Measurements from ENCODE around the gene PPIA. TPM values are rescaled to one million over a fixed set of nuclear protein-coding genes. Genes with fewer than 3 reads are reported as not detected.
A peak's percentile ranks its signal among the peaks of the same experiment; 100 is the strongest.
"Not testable (repeated sequence)": the region's sequence is repeated elsewhere in the genome, so short reads cannot be mapped to it uniquely, and the experiment has no call there.

The PPIA gene
- total RNA-seq, 4 donors from 2014 or later, result 631 to 1,290 (median 820) TPM

DNA sequence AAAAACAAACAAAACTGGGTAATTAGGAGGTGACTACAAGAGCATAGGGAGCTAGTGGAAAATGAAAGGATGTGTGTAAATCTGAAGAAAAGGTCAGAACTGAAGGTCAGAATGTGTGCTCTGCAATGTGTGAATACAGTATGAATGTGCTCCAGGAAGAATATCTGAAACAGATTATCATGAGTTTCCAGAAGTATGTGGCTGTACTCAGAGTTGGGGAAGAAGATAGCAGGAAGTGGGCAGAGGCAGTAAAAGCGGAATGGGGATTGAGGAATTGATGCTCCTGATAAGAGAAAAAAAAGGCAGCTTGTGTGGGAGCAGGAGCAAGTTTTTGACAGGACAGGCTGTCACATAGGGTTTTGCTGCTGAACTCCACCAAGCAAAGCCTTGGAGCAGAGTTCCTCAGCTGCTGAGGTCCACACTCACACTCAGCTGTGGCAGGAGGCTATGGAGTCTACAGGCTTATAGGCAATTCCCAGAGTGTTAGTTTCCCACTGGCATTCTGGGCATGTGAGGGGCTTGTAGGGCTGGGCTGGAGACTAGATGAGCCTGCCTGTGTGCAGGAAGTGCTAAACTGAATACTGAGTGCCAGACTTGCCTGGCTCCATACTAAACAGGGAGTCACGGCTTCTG, 28.5 kb downstream of the PPIA start:
- no peaks in the 10 kb centered on the region for H3K9me3 ChIP-seq
- peaks cover 0 to 19% (median 1%) of the 10 kb centered on the region in 4 donors for H3K36me3 ChIP-seq
- no peak overlapping the region for H3K4me3 ChIP-seq
- intact Hi-C loops (cut with DNase I; ENCODE audit: low total_unique reads), result no loop called here
- 80 to 89% methylated on average over 1 to 2 of the region's 2 CpGs for WGBS, 2 donors (ENCODE audit: low coverage in 1 of 2)
- H3K27me3 ChIP-seq, result no peaks in the 10 kb centered on the region
- no peak for DNase-seq
- H3K4me1 ChIP-seq, result no peaks in the 10 kb centered on the region
- H3K27ac ChIP-seq, result no peak overlapping the region
- TF ChIP-seq EP300 (IDR thresholded peaks at IDR 0.05; ENCODE audit: low read depth) (no peak), POLR2A (IDR thresholded peaks at IDR 0.05) (no peak), POLR2AphosphoS5 (IDR thresholded peaks at IDR 0.05) (no peak)
- TF ChIP-seq, protein P1, sequence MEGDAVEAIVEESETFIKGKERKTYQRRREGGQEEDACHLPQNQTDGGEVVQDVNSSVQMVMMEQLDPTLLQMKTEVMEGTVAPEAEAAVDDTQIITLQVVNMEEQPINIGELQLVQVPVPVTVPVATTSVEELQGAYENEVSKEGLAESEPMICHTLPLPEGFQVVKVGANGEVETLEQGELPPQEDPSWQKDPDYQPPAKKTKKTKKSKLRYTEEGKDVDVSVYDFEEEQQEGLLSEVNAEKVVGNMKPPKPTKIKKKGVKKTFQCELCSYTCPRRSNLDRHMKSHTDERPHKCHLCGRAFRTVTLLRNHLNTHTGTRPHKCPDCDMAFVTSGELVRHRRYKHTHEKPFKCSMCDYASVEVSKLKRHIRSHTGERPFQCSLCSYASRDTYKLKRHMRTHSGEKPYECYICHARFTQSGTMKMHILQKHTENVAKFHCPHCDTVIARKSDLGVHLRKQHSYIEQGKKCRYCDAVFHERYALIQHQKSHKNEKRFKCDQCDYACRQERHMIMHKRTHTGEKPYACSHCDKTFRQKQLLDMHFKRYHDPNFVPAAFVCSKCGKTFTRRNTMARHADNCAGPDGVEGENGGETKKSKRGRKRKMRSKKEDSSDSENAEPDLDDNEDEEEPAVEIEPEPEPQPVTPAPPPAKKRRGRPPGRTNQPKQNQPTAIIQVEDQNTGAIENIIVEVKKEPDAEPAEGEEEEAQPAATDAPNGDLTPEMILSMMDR (IDR thresholded peaks at IDR 0.05), result no peak
- in situ Hi-C loops (cut with MboI; ENCODE audit: low pct_ligation_motif_present in 1 of 4, low pct_unique_long_range_greater_than_20kb in 1 of 4, low sequenced_read_pairs in 3 of 4), result loop anchor here in 2 of 4 donors (25.0 kb wide), 1 partner anchor 238 kb away; the partner anchor contains the start of gene TMED4 (in 2 of the 2)

DNA sequence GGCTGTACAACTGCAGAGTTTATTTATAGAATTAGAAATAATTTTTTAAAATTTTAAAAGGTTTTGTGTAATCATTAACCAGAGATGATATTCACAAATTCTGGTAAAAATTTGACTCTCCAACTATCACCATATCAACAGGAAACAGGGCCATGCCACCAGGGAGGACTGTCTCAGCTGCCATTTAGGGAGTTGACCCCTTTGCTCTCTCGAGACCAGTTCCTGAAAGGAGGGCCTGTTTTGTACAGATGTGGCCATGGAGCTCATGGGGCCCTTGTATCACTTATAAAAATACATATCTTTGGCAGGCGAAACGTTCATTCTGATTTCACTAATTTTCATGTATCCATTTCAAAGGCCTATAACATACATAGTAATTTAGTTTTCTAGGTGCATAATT, 31.1 kb downstream of the PPIA start:
- TF ChIP-seq, protein P1 (IDR thresholded peaks at IDR 0.05), result no peak
- TF ChIP-seq POLR2AphosphoS5 (IDR thresholded peaks at IDR 0.05), result no peak
- no peak for TF ChIP-seq POLR2A (IDR thresholded peaks at IDR 0.05)
- TF ChIP-seq EP300 (IDR thresholded peaks at IDR 0.05; ENCODE audit: low read depth), result no peak
- peaks cover 0 to 36% (median 11%) of the 10 kb centered on the region in 4 donors for H3K36me3 ChIP-seq
- H3K27ac ChIP-seq, result no peak overlapping the region
- H3K4me3 ChIP-seq, result no peak overlapping the region
- no peak for DNase-seq
- H3K9me3 ChIP-seq, result no peaks in the 10 kb centered on the region
- in situ Hi-C loops (cut with MboI; ENCODE audit: low pct_ligation_motif_present in 1 of 4, low pct_unique_long_range_greater_than_20kb in 1 of 4, low sequenced_read_pairs in 3 of 4) (loop anchor here in 2 of 4 donors (25.0 kb wide), 1 partner anchor 240 kb away; the partner anchor contains the start of gene TMED4 (in 2 of the 2)), intact Hi-C loops (cut with DNase I; ENCODE audit: low total_unique reads) (no loop called here)
- H3K27me3 ChIP-seq, result no peaks in the 10 kb centered on the region
- WGBS, 2 donors (ENCODE audit: low coverage in 1 of 2), result 81% methylated on average over 3 of the region's 3 CpGs
- H3K4me1 ChIP-seq, result no peaks in the 10 kb centered on the region

- intact Hi-C loops (cut with DNase I; ENCODE audit: low total_unique reads) (no loop called here), in situ Hi-C loops (cut with MboI; ENCODE audit: low pct_ligation_motif_present in 1 of 4, low pct_unique_long_range_greater_than_20kb in 1 of 4, low sequenced_read_pairs in 3 of 4) (loop anchor here in 2 of 4 donors (25.0 kb wide), 1 partner anchor 251 kb away; the partner anchor contains the start of gene TMED4 (in 2 of the 2))
- Histone ChIP-seq H3K4me1 (peaks cover 0 to 10% (median 2%) of the 10 kb centered on the region in 4 donors), H3K9me3 (no peaks in the 10 kb centered on the region), H3K27me3 (no peaks in the 10 kb centered on the region), H3K36me3 (peaks cover 0 to 42% (median 15%) of the 10 kb centered on the region in 4 donors), H3K27ac (no peak overlapping the region), H3K4me3 (no peak overlapping the region)
- DNase-seq, result no peak
- TF ChIP-seq EP300 (IDR thresholded peaks at IDR 0.05; ENCODE audit: low read depth) (no peak), POLR2AphosphoS5 (IDR thresholded peaks at IDR 0.05) (no peak), POLR2A (IDR thresholded peaks at IDR 0.05) (no peak)
- TF ChIP-seq, protein P1 (IDR thresholded peaks at IDR 0.05), result no peak
- WGBS, 2 donors (ENCODE audit: low coverage in 1 of 2), result 34 to 41% methylated on average over 2 of the region's 2 CpGs
These were observed 42.3 kb downstream of the PPIA start for GRCh38 chr7:44838751-44839150.

GRCh38 chr7:44842675-44843074, 46.2 kb downstream of the PPIA start:
- H3K27me3 ChIP-seq; intact Hi-C loops (cut with DNase I; ENCODE audit: low total_unique reads); DNase-seq; H3K9me3 ChIP-seq; H3K4me3 ChIP-seq: not testable (repeated sequence)
- in situ Hi-C loops (cut with MboI; ENCODE audit: low pct_ligation_motif_present in 1 of 4, low pct_unique_long_range_greater_than_20kb in 1 of 4, low sequenced_read_pairs in 3 of 4), result loop anchor here (10.0 to 25.0 kb wide), 4 partner anchors 48 to 258 kb away; partner anchors contain the start of genes TMED4 (in 3 of the 4) and PPIA (in 1 of the 4)
- H3K36me3 ChIP-seq, result peaks cover 0 to 22% (median 5%) of the 10 kb centered on the region in 4 donors
- TF ChIP-seq POLR2AphosphoS5 (IDR thresholded peaks at IDR 0.05), result peak in 1 of 3 donors; percentile 13
- WGBS, 2 donors (ENCODE audit: low coverage in 1 of 2), result 76 to 86% methylated on average over 1 to 8 of the region's 8 CpGs
- peaks cover 10 to 35% (median 20%) of the 10 kb centered on the region in 4 donors for H3K4me1 ChIP-seq
- peak overlapping the region in 3 of 4 donors; percentile 17 to 19 (median 18) for H3K27ac ChIP-seq

- intact Hi-C loops (cut with DNase I; ENCODE audit: low total_unique reads); H3K9me3 ChIP-seq; DNase-seq; H3K4me3 ChIP-seq; H3K27ac ChIP-seq; H3K27me3 ChIP-seq: not testable (repeated sequence)
- peaks cover 10 to 35% (median 20%) of the 10 kb centered on the region in 4 donors for H3K4me1 ChIP-seq
- in situ Hi-C loops (cut with MboI; ENCODE audit: low pct_ligation_motif_present in 1 of 4, low pct_unique_long_range_greater_than_20kb in 1 of 4, low sequenced_read_pairs in 3 of 4), result loop anchor here (10.0 to 25.0 kb wide), 4 partner anchors 49 to 259 kb away; partner anchors contain the start of genes TMED4 (in 3 of the 4) and PPIA (in 1 of the 4)
- WGBS, 2 donors (ENCODE audit: low coverage in 1 of 2), result 100% methylated on average over 5 of the region's 5 CpGs
- H3K36me3 ChIP-seq, result peaks cover 0 to 22% (median 5%) of the 10 kb centered on the region in 4 donors
These were observed 47.0 kb downstream of the PPIA start for GRCh38 chr7:44843440-44843839.

Measured in transverse colon (tissue), 4 donors.